CD4-positive, alpha-beta T cell (primary cell): ENCODE data around the gene ENOX1. TPM values are rescaled to one million over a fixed set of nuclear protein-coding genes. Genes with fewer than 3 reads are reported as not detected.

Experiments
- ATAC-seq: fragments of 200-7000 bp; cut with Tn5 transposase; one replicate; pipeline ENCODE4 v1.10.0; 2022; ENCODE audit warnings: mild to moderate bottlenecking; ENCODE audit not compliant: poor library complexity
- CTCF ChIA-PET: fragments of 350-600 bp; sonication (Branson Sonifier 250); formaldehyde crosslinking; loops from one replicate; lab custom pipeline; 2021; ENCODE audit warnings: antibody characterized with exemption, inconsistent platforms; lab: Charles Lee
- POLR2A ChIA-PET: fragments of 350-600 bp; sonication (Branson Sonifier 250); formaldehyde crosslinking; loops from one replicate; lab custom pipeline; 2021; ENCODE audit warnings: antibody characterized with exemption, inconsistent platforms; lab: Charles Lee
- DNase-seq, 14 experiments: peaks; one replicate each; pipeline ENCODE4 v3.0.0-alpha.2; 2013 to 2020; ENCODE audit warnings: mixed read lengths in 2 of 14
- H3K27ac ChIP-seq, 2 donors: one replicate each; pipeline versions ENCODE4 v1.5.1 to v1.7.0; 2013; ENCODE audit warnings: low read length in 2 of 2, low read depth in 1 of 2, mild to moderate bottlenecking in 1 of 2
- H3K27me3 ChIP-seq, 2 experiments: 1 replicate in 1 of 2; 2 replicates in 1 of 2; pipeline versions ENCODE4 v1.6.1 to v1.7.0; 2013; ENCODE audit warnings: low read length in 2 of 2, control low read depth in 1 of 2, mild to moderate bottlenecking in 1 of 2, moderate library complexity in 1 of 2; ENCODE audit not compliant: insufficient read depth in 2 of 2, control insufficient read depth in 1 of 2
- H3K36me3 ChIP-seq: one replicate; pipeline ENCODE4 v1.6.1; 2013; ENCODE audit warnings: low read length, control low read depth; ENCODE audit not compliant: insufficient read depth
- H3K4me1 ChIP-seq: one replicate; pipeline ENCODE4 v1.6.1; 2013; ENCODE audit warnings: low read length, control low read depth; ENCODE audit not compliant: insufficient read depth
- H3K4me3 ChIP-seq: one replicate; pipeline ENCODE4 v1.5.1; 2013; ENCODE audit warnings: mild to moderate bottlenecking, low read length, moderate library complexity
- H3K9me3 ChIP-seq, 2 experiments: 1 replicate in 1 of 2; 2 replicates in 1 of 2; pipeline versions ENCODE4 v1.6.1 to v1.7.0; 2013; ENCODE audit warnings: low read length in 2 of 2, mild to moderate bottlenecking in 2 of 2, control low read depth in 1 of 2, moderate library complexity in 1 of 2; ENCODE audit not compliant: control insufficient read depth in 1 of 2, insufficient read depth in 1 of 2
- H3K27ac Mint-ChIP-seq: one replicate; pipeline ENCODE4 v1.8.0; 2020; ENCODE audit warnings: mixed read lengths
- H3K27me3 Mint-ChIP-seq: one replicate; pipeline ENCODE4 v1.8.0; 2021; ENCODE audit warnings: mixed read lengths
- H3K36me3 Mint-ChIP-seq: one replicate; pipeline ENCODE4 v1.8.0; 2021; ENCODE audit warnings: low read depth, mixed read lengths
- H3K4me1 Mint-ChIP-seq: one replicate; pipeline ENCODE4 v1.8.0; 2021; ENCODE audit warnings: low read depth, mixed read lengths
- H3K4me3 Mint-ChIP-seq: one replicate; pipeline ENCODE4 v1.8.0; 2020; ENCODE audit warnings: mild to moderate bottlenecking, mixed read lengths
- H3K9me3 Mint-ChIP-seq: one replicate; pipeline ENCODE4 v1.8.0; 2020; ENCODE audit warnings: mixed read lengths
- intact Hi-C, 2 experiments: fragments of 100-400 bp; cut with DNase I in 1 of 2; cut with micrococcal nuclease in 1 of 2; formaldehyde crosslinking; loops; one replicate each; pipeline versions ENCODE4 v1.15.1 to v1.9.0; 2023 to 2025; cut with DNase I, micrococcal nuclease
- total RNA-seq, 174 experiments: library from RNA in 2 of 174; stranded (reverse) in 2 of 174; gene quantifications; one replicate each; pipeline ENCODE4 v1.2.3 and lab custom pipeline; 2021 to 2026
- TF ChIP-seq, protein P1 (sequence below): fragments of 200-600 bp; IDR thresholded peaks from one replicate; pipeline ENCODE4 v1.8.0; 2022; ENCODE audit warnings: antibody characterized with exemption, mild to moderate bottlenecking

ENOX1 gene
- total RNA-seq, 2 experiments from 2014 or later: not detected

DNA sequence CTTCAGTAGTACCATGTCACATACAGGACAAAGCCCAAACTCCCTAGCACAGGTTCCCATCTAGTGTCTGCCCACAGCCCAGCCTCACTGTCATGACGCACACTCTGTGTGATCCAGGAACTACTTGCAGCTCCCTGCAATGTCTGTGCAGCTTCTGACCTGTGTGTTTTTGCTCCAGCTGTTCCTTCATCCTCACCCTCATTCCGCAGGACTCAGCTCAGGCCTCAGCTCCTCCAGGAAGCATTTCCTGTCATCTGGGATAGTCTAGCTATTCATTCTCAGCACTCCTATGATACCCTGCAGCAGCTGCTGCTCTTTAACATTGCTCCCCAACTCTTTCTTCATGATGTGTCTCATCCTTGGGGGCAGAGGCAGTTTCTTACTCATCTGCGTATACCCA is 56.1 kb downstream of the ENOX1 start:
- Mint-ChIP-seq H3K4me3 (no peak overlapping the region), H3K4me1 (no peaks in the 10 kb centered on the region), H3K36me3 (no peaks in the 10 kb centered on the region), H3K27ac (no peak overlapping the region), H3K27me3 (peaks cover 14% of the 10 kb centered on the region), H3K9me3 (no peaks in the 10 kb centered on the region)
- POLR2A ChIA-PET: no interaction called here
- Histone ChIP-seq H3K9me3 (no peaks in the 10 kb centered on the region), H3K27ac (no peak overlapping the region), H3K27me3 (peaks cover 0 to 7% of the 10 kb centered on the region in 2 experiments), H3K36me3 (no peaks in the 10 kb centered on the region), H3K4me1 (no peaks in the 10 kb centered on the region), H3K4me3 (no peak overlapping the region)
- intact Hi-C loops: no loop called here
- DNase-seq (no peak), ATAC-seq (no peak)
- TF ChIP-seq, protein P1, sequence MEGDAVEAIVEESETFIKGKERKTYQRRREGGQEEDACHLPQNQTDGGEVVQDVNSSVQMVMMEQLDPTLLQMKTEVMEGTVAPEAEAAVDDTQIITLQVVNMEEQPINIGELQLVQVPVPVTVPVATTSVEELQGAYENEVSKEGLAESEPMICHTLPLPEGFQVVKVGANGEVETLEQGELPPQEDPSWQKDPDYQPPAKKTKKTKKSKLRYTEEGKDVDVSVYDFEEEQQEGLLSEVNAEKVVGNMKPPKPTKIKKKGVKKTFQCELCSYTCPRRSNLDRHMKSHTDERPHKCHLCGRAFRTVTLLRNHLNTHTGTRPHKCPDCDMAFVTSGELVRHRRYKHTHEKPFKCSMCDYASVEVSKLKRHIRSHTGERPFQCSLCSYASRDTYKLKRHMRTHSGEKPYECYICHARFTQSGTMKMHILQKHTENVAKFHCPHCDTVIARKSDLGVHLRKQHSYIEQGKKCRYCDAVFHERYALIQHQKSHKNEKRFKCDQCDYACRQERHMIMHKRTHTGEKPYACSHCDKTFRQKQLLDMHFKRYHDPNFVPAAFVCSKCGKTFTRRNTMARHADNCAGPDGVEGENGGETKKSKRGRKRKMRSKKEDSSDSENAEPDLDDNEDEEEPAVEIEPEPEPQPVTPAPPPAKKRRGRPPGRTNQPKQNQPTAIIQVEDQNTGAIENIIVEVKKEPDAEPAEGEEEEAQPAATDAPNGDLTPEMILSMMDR: no peak
- CTCF ChIA-PET: no interaction called here

DNA sequence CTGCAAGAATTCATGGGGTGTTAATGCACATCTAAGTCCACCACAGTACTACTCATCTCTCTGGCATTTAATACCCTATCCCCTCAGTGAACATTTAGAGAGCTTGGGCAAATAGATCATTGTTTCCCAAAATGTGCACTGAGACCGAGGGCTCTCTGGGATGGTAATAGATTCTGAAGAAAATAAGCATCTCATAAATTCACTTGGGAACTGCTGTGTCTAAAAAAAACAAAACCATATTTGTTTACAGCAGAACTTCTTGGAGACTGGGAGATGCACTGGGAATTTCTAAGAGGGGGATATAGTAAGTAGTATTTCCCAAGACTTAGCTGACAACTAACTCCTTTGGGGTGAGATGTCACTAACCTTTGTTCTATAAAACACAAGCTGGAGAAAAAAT is 58.4 kb downstream of the ENOX1 start:
- Mint-ChIP-seq H3K9me3 (no peaks in the 10 kb centered on the region), H3K27ac (no peak overlapping the region), H3K27me3 (peaks cover 14% of the 10 kb centered on the region), H3K36me3 (no peaks in the 10 kb centered on the region), H3K4me3 (no peak overlapping the region), H3K4me1 (no peaks in the 10 kb centered on the region)
- TF ChIP-seq, protein P1: no peak
- H3K27ac ChIP-seq: no peak overlapping the region
- no peaks in the 10 kb centered on the region for H3K4me1 ChIP-seq
- no peaks in the 10 kb centered on the region for H3K9me3 ChIP-seq
- H3K36me3 ChIP-seq: no peaks in the 10 kb centered on the region
- DNase-seq: no peak
- intact Hi-C loops: no loop called here
- peaks cover 0 to 7% of the 10 kb centered on the region in 2 experiments for H3K27me3 ChIP-seq
- ChIA-PET CTCF (no interaction called here), POLR2A (no interaction called here)
- no peak for ATAC-seq
- H3K4me3 ChIP-seq: no peak overlapping the region

DNA sequence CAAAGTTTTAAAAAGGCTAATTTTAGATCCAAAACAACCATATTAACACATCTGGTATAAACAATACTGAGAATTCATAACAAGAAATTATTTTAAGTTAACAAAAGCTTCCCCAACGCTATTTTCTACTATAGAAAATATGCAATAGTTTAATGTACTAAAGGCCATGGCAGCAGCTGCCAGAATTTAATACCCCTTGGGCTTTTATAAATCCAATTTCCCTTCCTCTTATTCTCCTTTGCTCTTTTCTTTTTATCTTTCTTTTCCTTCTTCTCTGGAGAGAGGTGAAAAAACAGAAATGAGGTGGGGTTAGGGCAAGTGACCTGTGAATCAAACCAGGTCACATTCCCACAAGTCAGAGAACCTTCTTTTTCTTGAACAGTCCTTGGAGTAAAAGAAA is 58.9 kb downstream of the ENOX1 start:
- peaks cover 14% of the 10 kb centered on the region for H3K27me3 Mint-ChIP-seq
- POLR2A ChIA-PET: no interaction called here
- Histone ChIP-seq H3K27ac (no peak overlapping the region), H3K9me3 (no peaks in the 10 kb centered on the region), H3K36me3 (no peaks in the 10 kb centered on the region), H3K4me1 (no peaks in the 10 kb centered on the region), H3K27me3 (peaks cover 0 to 4% of the 10 kb centered on the region in 2 experiments), H3K4me3 (no peak overlapping the region)
- no peak overlapping the region for H3K4me3 Mint-ChIP-seq
- intact Hi-C loops: no loop called here
- H3K27ac Mint-ChIP-seq: no peak overlapping the region
- CTCF ChIA-PET: no interaction called here
- H3K36me3 Mint-ChIP-seq: no peaks in the 10 kb centered on the region
- ATAC-seq (no peak), DNase-seq (no peak)
- H3K4me1 Mint-ChIP-seq: no peaks in the 10 kb centered on the region
- no peaks in the 10 kb centered on the region for H3K9me3 Mint-ChIP-seq
- TF ChIP-seq, protein P1: no peak
